HG03066 (cell line): ENCODE measurements around the gene CEBPB.
"Not testable (repeated sequence)": the region's sequence is repeated elsewhere in the genome, so short reads cannot be mapped to it uniquely, and the experiment has no call there.

Experiments used
- ATAC-seq: cut with Tn5 transposase; IDR thresholded peaks from one replicate; pipeline ENCODE4 v1.9.1; 2021; ENCODE audit warnings: low read depth; ENCODE audit not compliant: unreplicated experiment

Gene CEBPB

DNA sequence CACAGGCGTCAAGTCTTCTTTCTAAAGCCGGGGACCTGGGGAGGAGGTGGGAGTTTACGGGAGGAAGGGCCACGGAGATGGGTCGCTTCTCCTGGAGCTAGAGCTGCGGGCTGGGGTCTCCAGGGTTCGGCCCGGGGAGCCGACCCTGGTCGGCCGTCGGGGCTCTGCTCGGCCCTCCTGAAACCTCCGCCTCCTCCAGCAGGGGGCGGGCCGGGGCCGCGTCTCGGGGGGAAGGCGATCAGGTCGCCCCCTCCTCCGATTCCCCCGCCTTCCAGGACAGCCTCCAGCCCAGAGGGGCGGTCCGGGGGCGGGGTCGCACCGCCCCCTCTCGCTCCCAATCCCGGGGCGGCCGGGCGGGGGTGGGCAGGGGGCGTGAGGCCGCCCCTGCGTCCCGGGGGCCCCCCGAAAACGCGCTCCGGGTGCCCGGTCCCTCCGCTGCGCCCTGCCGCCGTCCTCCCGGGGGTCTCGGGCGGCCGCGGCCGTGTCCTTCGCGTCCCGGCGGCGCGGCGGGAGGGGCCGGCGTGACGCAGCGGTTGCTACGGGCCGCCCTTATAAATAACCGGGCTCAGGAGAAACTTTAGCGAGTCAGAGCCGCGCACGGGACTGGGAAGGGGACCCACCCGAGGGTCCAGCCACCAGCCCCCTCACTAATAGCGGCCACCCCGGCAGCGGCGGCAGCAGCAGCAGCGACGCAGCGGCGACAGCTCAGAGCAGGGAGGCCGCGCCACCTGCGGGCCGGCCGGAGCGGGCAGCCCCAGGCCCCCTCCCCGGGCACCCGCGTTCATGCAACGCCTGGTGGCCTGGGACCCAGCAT is at the start of gene CEBPB:
Gene CEBPB, plus strand, starts transcription at position 580 of the 814 bp plus-strand sequence. Its CDS starts 204 bp downstream, at position 784.
- no peak for ATAC-seq

DNA sequence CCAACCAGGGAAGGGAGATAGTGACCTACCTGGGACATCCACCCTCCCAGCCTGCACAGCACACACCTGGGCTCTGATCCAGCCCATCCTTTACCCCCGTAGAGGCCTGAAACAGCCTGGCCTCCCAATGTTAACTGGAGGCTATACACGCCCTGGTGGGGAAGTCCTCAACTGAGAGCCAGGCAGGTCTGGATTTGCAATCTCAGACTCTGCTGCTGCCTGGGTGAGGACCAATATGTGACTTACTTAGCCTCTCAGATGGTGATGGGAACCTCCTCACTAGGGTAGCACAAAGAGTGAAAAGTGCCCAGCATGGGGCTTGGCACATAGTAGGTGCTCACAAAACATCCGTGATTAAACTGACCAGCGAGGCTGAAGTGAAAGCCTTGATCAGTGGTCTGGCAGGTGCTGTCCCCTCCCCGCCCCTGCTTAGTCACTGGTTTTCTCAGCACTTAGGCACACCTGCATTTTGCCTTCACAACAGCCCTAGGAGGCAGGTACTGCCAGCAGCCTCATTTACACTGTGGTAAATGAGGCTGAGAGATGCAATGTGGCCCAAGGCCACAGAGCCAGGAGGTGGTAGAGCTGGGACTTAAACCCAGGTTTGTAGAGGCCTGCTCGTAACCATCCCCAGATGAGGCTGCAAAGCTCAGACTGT is 49.5 kb upstream of the CEBPB start:
- ATAC-seq: no peak

DNA sequence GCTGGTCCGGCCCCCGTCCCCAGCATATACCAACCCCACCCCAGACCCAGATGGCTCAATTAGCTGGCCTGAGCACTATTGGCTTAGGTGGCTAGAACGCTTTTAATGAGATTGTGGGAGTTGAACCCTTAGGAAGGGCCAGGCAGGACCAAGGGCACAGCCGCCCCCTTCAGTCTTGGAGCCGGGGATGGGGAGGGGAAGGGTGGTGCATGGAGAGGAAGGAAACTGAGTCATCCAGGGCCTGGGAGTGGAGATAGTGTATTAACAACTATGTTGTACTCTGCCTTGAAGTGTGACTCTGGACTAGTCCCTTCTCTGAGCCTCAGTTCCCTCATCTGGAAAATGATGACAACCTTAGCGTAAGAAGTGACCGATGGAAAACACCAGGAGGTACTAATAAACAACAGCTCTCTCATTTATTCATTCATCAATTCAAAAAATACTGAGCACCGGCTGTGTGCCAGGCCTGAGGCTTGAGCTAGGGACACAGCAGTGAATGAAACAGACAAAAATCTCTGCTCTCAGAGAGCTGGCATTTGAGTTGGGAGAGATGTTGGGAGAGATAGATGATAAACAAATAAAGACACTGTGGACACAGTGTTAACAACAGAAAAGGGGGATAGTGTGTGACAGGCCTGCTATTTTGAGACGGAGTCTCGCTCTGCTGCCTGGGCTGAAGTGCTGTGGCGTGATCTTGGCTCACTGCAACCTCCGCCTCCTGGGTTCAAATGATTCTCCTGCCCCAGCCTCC is 48.6 kb upstream of the CEBPB start:
- no peak for ATAC-seq

DNA sequence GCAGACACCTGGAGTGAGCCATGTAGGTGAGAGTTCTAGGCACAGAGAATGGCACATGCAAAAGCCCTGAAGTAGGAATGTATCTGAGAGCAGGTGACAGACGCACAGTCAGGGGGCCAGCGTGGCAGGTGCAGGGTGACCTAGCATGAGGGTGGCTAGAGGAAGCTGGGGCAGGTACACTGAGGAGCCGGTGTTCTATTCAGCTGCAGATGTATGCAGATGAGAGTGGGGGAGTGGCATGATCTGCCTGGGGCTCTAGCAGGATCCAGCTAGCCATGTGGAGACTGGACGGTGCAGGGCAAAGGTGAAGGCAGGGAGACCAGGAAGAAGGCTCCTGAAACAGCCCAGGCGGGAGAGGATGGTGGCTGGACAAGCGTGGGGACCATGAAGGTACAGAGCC is 47.8 kb upstream of the CEBPB start:
- ATAC-seq: no peak

DNA sequence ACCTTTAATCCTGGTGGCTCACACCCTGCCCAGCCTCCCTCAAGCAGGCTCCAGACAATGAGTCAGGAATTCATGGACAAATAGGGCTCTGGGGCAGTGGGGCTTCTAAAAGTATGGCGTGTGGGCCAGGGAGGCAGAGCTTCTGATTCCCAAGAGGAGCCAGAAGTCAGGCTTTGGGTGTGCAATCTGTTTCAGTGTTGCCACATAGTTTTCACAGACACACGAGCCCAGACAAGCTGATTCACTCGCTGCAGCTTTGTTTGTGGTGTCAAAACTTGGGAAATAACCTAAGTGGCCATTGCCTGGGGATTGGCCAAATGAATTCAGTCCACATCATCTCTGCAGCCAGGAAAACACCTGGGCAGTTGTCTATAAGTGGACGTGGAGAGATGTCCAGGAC is 46.3 kb upstream of the CEBPB start:
- no peak for ATAC-seq

DNA sequence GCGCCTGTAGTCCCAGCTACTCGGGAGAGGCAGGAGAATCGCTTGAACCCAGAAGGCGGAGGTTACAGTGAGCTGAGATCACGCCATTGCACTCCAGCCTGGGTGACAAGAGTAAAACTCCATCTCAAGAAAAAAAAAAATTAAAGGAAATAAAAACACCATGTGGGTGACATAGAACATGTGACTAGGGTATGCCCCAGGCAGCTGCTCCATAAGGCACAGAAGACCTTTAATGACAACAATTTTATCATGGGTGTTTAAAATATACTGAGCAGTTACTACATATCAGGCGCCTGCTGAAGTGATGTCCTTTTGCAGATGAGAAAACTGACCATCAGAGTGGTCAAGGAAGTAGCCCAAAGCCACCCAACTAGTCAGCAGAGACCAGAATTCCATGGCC is 45.1 kb upstream of the CEBPB start:
- ATAC-seq: no peak

DNA sequence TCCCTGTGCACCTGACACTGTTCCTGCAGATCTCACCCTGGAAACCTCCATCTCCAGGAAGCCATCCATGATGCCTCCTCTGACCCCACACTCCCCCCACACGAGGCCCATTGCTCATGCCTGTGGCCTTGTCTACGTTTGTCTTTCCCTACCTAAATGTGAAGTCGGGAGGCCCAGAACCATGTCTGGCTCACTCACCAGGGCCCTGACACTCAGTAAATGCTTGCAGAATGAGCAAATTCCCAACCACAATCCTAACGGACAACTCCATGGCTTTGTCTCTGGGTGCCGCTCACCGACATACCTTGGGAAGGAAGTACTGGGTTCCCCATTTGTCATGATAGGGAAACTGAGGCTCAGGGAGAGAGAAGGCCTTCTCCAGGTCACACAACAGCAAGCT is 44.4 kb upstream of the CEBPB start:
- no peak for ATAC-seq

DNA sequence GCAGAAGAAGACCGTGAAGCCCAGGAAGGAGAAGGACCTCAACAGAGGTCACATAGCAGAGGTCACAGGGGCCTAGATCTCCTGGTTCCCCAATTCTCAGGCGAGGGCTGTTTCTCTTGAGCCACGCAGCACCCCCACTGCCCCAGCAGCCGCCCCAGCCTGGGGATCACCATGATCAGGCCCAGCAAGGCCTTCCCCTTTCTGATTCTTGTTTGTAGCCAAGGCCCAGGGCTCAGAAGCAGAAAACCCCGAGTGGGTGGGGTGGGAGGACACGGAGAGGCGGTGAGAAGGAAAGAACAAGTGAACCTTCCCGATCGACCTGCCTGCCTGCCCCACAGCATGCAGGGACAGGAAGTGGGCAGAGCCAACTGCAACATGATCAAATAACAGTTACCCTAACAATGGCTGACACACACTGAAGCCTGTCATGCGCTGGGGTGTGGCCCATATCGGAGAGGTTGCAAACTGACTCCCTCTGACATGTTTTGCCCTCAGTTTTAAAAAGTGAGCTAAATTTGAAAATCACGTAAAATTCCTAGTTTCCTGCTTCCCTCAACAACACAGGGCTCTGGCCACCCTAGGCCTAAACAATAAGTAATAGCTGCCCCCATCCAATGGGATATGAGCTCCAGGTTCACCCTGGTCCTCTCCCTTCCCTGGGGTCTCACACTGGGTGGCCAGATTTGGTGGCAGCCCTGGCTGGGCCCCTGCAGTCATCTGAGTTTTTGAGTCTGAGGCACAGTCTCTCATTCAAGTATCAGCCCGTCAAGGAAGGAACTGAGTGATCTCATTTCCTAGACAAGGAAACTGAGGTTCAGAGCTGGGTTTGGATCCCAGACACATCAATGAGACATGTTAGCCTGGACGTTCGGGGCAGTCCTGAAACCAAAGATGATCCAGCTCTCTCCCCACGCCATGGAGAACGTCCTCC is 43.6 kb upstream of the CEBPB start:
- no peak for ATAC-seq

DNA sequence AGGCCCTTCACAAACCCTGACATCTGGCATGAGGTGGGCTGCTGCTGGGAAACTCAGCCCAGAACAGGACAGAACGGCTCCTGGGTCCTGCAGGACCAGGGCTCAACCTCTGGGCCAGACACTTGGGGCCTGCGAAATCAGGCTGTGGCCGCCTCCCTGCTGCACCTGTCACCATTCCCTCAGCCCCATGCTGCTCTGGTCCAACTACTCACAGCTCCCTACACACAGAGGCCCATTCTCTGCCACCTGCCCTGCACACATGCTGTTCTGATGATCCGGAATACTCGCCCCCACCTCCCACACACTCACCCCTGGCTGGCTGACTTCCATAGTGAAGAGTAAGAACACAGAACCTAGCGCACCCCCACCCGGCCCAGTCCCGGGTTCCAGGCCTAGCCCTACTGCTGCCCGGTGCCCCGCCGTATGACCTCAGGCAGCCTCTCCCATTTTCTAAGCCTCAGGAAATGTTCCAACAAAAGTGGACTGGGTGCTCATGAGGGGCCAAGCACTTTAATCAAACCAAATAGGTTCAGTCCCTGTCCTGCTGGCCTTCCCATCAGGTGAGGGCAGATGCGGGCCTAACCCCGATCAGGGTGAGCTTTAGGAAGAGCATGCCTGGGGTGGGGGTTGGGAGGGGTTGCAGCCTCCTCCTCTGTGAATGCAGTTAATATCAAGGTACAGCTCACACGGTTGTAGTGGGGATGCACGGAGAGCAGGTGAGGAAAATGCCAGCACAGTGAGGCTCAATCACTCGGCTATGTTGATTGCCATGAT is 41.0 kb upstream of the CEBPB start:
- no peak for ATAC-seq

DNA sequence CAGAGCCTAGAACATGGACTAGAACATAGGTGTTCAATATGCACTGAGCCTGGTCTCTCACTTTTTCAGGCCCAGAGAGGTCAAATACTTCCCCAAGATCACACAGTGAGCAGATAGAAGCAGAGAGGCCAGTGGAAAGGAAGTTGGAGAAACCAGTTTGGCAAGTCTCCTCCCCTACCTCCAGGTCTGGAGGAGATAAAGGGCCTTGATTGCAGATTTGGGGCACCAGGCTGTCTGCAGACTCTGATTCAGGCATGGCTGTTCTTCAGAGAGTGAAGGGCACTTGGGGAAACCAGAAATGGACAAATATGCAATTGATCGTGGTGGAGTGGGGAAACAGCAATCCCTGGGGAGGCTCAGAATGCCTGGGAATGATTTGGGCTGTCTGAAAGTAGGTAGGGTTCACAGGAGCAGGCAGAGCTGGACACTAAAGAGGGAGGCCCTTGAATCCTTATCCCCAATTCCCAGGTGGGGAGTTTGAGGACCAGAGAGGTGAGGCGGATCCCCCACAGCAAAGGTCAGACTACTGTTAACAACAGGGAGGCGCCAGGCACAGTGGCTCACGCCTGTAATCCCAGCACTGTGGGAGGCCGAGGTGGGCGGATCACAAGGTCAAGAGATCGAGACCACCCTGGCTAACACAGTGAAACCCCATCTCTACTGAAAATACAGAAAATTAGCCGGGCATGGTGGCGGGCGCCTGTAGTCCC is 39.4 kb upstream of the CEBPB start:
- ATAC-seq: no peak

DNA sequence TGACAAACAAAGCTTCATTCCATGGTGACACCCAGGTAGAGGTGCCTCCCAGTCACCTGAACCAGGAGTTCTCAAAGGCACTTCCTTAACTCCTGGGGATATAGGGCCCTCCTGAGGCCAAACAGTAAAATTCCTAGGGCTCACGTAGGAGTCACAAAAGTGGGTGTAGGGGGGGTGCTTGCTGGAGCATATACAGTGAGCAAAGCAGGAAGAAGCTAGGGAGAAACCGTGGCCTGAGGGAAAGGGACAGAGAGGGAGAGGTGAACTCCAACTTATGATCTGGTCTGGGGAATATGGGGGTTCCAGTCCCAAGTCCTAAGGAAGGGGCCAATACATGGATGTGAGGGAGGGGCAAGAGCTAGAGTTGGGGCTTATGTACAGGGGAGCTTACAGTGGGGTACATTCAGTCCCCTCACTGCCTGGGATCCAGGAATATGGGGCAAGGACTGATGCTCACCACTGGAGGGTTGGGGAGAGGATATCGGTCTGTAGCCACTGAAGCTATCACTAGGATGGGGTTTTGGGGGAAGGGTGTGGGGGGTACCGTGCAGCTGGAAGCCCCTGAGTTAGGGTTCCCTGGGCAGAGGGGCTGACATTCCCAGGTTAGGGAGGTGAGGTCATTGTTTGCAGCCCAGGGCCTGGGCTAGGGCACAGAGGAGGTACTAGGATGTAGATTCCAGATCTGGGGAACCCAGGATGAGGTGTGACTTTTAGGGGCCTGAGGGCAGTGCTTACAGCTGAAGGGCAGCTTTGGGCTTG is 38.1 kb upstream of the CEBPB start:
- no peak for ATAC-seq

DNA sequence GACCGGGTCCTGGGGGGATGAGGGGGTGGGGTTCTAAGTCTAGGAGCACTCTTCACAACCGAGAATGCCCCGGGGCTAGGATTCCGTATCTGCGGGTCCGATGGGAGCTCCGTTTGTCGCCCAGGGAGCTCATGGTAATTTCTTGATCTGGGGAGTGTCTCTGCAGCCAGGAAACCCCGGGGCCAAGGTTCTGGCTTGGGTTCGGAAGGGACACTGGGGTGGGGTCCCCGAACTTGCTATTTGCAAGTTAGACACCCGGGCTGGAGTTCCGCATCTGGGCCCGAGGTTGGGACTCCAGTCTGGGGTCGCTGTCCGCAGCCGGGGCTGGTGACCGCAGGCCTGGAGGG is 37.5 kb upstream of the CEBPB start:
- ATAC-seq: peak; percentile 18

DNA sequence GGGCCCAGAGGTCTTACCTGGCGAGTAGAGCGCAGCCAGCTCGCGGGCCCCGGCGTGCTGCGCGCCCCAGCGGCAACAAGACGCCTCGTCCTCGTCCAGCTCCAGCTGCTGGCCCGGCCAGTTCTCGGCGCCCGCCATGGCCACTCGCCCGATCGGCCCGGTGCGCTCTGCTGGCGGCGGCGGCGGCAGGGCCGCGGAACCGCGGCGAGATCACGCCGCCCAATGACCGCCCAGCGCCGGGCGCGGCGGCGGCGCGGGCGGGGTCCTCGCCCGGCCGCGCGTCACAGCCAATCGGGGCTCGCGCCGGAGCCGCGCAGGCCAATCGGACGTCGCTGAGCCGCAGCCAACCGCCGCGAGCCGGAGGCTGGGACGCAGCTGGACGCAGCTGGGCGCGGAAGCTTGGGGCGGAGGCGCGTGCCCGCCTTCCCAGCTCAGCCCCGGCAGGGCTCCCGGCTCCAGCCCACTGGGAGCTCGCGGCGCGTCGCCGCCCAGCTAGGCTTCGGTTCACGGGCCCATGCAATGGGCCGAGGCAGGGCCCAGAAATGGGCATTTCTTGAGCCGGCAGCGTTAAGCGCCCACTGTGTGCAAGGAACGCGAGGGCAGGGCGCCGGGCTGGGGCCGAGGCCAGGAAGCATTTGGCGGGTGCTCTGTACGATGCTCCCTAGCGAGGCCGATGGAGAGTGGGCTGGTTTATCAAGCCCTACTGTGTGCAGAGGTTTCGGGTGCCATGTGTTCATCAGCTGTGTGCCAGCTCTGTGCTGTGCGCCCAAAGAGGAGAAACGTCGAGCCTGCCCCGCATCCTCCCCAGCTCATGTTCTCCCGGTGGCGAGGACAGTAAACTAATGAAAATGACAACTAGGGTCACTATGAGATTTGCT is 36.9 kb upstream of the CEBPB start, which contains the start of gene PEDS1:
Gene PEDS1, minus strand, starts transcription at position 224 of the 878 bp plus-strand sequence. Its CDS starts 86 bp downstream, at position 138.
- peak; percentile 91 for ATAC-seq

DNA sequence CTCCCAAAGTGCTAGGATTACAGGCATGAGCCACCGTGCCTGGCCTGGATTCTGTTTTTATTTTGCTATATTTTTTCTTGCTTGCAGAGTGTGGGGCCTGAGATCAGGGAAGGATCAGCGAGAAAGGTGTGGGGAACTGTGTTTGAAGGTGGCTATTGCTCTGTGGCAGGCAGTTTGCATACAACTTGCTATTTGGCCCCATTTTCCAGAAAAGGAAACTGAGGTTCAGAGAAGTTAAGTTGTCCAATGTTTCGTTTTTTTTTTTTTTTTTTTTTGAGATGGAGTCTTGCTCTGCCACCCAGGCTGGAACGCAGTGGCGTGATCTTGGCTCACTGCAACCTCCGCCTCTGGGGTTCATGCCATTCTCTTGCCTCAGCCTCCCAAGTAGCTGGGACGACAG is 29.1 kb upstream of the CEBPB start:
- ATAC-seq: not testable (repeated sequence)

DNA sequence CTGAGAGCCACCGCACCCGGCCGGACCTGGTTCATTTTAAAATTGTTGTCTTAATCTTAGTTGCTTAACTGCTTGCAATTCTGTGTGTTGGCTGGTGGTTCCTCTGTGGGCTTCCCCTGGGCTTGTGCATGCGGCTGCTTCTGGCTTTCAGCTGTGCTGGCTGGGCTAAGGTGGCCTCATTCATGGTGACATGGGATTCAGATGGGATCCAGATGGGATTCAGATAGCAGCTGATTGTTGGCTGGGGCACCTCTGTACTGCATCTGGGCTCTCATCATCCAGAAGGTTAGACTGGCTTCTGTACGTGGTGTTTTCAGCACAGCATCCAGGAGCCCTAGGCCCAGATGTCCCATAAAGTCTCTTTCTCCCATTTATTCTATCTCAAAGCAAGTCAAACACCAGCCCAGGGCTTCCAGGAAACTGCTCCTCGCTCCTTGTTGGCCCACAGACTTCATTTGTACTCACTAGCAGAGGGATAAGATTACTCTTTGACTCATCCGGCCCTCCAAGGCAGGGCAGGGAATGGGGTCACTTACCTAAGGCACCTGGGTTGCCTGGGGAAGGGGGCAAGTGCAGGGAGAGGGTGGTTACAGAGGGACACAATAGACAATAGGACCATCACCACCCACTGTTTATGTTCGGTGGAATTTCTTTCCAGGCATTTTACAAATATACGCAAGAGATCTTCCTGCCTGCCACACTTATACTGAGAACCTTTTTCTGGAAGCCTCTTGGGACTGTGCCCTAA is 26.9 kb upstream of the CEBPB start:
- no peak for ATAC-seq

DNA sequence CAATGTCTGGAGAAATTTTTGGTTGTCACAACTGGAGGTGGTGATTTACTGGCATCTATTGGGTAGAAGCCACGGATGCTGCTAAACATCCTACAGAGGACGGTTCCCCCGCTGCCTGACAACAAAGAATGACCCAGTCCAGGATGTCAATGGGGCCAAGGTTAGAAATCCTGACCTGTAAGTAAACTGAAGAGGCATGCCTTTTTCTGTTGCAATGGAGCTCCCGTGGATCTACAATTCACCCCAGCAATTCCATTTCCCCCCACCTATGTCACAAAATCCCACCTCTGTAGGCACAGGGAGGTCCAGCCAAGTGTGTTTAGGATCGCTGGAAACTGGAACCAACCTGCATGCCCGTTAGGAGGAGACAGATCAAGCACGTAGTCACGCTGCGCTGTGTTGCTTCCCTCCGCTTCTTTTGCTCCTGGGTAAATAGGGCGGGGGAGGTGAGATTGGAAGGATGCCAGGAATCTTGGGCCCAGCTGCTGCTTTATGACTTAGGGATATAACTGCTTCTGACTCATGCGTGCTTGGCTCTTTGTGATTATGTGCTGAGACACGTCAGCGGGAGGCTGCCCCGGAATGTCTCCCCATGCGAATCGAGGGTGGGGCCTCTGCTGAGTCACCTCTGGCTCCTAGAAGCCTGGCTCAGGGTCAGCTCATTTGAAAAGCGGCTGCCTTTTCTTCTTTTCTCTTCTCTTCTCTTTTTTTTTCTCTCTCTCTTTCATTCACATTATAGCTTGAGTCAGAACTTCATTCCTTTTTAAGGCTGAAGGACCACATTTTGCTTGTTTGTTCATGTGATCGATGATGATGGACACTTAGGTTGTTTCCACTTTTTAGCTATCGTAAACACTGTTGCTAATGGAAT is 24.7 kb upstream of the CEBPB start:
- peak; percentile 90 for ATAC-seq
